ENCODE results near the gene S1PR3.

DNA sequence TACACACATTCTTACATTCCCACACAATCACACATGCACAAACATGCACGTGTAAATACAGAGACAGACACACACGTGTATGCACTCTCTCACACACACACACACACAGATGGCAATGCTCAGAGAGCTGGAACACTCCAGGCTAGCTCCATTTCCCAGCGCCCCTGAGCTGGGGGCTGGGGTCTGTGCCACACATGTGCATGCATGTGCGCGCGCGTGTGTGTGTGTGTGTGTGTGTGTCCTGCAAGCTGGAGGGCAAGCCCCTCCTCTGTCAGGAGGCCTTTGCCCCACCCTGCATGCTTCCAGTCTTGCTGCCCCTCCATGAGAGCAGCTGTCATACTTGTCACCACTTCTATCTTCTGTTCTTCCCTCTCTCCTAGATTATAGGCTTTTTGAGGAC, 16.6 kb upstream of the S1PR3 start:
- TF ChIP-seq, protein P1, sequence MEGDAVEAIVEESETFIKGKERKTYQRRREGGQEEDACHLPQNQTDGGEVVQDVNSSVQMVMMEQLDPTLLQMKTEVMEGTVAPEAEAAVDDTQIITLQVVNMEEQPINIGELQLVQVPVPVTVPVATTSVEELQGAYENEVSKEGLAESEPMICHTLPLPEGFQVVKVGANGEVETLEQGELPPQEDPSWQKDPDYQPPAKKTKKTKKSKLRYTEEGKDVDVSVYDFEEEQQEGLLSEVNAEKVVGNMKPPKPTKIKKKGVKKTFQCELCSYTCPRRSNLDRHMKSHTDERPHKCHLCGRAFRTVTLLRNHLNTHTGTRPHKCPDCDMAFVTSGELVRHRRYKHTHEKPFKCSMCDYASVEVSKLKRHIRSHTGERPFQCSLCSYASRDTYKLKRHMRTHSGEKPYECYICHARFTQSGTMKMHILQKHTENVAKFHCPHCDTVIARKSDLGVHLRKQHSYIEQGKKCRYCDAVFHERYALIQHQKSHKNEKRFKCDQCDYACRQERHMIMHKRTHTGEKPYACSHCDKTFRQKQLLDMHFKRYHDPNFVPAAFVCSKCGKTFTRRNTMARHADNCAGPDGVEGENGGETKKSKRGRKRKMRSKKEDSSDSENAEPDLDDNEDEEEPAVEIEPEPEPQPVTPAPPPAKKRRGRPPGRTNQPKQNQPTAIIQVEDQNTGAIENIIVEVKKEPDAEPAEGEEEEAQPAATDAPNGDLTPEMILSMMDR (conservative IDR thresholded peaks at IDR 0.05 in 1 of 2, IDR thresholded peaks at IDR 0.05 in 1 of 2; ENCODE audit: low read depth in 1 of 2, low read length in 2 of 2): no peak
- TF ChIP-seq EZH2 (IDR thresholded peaks at IDR 0.05; ENCODE audit: low read length, missing control alignments): no peak
